Heart right ventricle (tissue), 16 donors: ENCODE results near the gene CREB3L1. TPM values are rescaled to one million over a fixed set of nuclear protein-coding genes. Genes with fewer than 3 reads are reported as not detected.

Source experiments
- ATAC-seq, 8 donors: fragments of 200-7000 bp; cut with Tn5 transposase; one replicate each; pipeline ENCODE4 v1.9.1; 2020; ENCODE audit warnings: mild to moderate bottlenecking in 8 of 8, moderate library complexity in 8 of 8, moderate number of reproducible peaks in 1 of 8
- DNase-seq, 2 donors: peaks; one replicate each; pipeline ENCODE4 v3.0.0-alpha.2; 2020
- H3K27ac ChIP-seq, 10 donors: fragments of 200-600 bp; sonication (generic) in 2 of 10; one replicate each; pipeline versions ENCODE4 v1.5.0 to v1.8.0; 2020 to 2022; ENCODE audit warnings: mild to moderate bottlenecking in 3 of 10
- H3K27me3 ChIP-seq, 7 donors: fragments of 200-600 bp; one replicate each; pipeline ENCODE4 v1.8.0; 2021 to 2022; ENCODE audit warnings: mild to moderate bottlenecking in 2 of 7
- H3K36me3 ChIP-seq, 9 donors: fragments of 200-600 bp; sonication (generic) in 1 of 9; one replicate each; pipeline versions ENCODE4 v1.5.0 to v1.8.0; 2020 to 2022; ENCODE audit warnings: mild to moderate bottlenecking in 2 of 9
- H3K4me1 ChIP-seq, 9 donors: fragments of 200-600 bp; sonication (generic) in 1 of 9; one replicate each; pipeline versions ENCODE4 v1.5.0 to v1.8.0; 2020 to 2022; ENCODE audit warnings: mild to moderate bottlenecking in 4 of 9
- H3K4me3 ChIP-seq, 10 donors: fragments of 200-600 bp; sonication (generic) in 2 of 10; one replicate each; pipeline versions ENCODE4 v1.5.0 to v1.8.0; 2020 to 2022; ENCODE audit warnings: mild to moderate bottlenecking in 7 of 10, moderate library complexity in 2 of 10
- H3K9me3 ChIP-seq, 11 donors: fragments of 200-600 bp in 10 of 11; sonication (generic) in 2 of 11; one replicate each; pipeline versions ENCODE4 v1.5.0 to v1.8.0; 2013 to 2022; ENCODE audit warnings: mild to moderate bottlenecking in 2 of 11, control low read depth in 1 of 11, moderate library complexity in 1 of 11
- WGBS, 2 donors: extraction: QIAGEN DNeasy Blood & Tissue Kit; methylation state at CpG; one replicate each; pipeline ENCODE4 v1.1.7; 2013; ENCODE audit warnings: inconsistent platforms in 1 of 2; 5-methylcytosine and 5-hydroxymethylcytosine counted together
- intact Hi-C, 10 donors: fragments of 100-400 bp; cut with DNase I; formaldehyde crosslinking; loops; one replicate each; pipeline versions ENCODE4 v1.11.1 to v1.14.2; 2022
- polyA plus RNA-seq, 2 donors: library from polyadenylated mRNA; stranded (reverse); fragments of 200-250 nt; gene quantifications; one replicate each; pipeline ENCODE4 v1.2.3, GENCODE V29; 2013
- total RNA-seq, 10 donors: library from RNA; stranded (reverse); fragmentation: NEBNext Ultra II Directional in 3 of 10; extraction: Animal tissue kit (Norgen Biotek cat#: 25700) in 3 of 10; gene quantifications; one replicate each; pipeline versions ENCODE4 v1.2.1 to v1.2.4, GENCODE V29; 2021 to 2023
- TF ChIP-seq, protein P1 (sequence below), 9 donors: fragments of 200-600 bp; sonication (generic) in 2 of 9; IDR thresholded peaks; one replicate each; pipeline versions ENCODE4 v1.5.0 to v1.8.0; 2021 to 2022; ENCODE audit warnings: antibody characterized with exemption in 9 of 9, mild to moderate bottlenecking in 5 of 9, moderate library complexity in 1 of 9
- donor health status: Arrhythmogenic right ventricular cardiomyopathy.
- donor health status: ischemic (EF 13 %, LVEDD 7.1; RV severe dilation, severe dysfunction).
- donor health status: healthy with polysubstance abuse.
- donor health status: DM: no; HTN: yes; CAD: no.
- donor health status: DM: no; HTN: no; CAD: no.
- donor health status: ischemic (EF 25% LVEDD 6.9; RV normal size, moderate dysfunction).
- donor health status: ischemic (EF 25% LVEDD 5.7; RV mildly dilated, moderate dysfunction).
- donor health status: healthy.
- donor health status: DM: yes; HTN: yes; CAD: no.
- donor health status: Ischemic cardiomyopathy.
- donor health status: ischemic (EF 35%, LVEDD 5.7; RV mildly dilated, moderate dysfunction).
- donor health status: nonischemic (EF 11% LVEDD 7.7; RV severe dilation, severe dysfunction).
- donor health status: DM: yes; HTN: yes; CAD: no.
- donor health status: PGD.
- donor health status: ischemic (EF 29% LVEDD 5.4; RV normal size, mild dysfunction).
- donor health status: nonischemic (EF 23%, LVEDD 6.1; RV moderate dilation, normal function).

Gene CREB3L1
- total and polyA plus RNA-seq, 12 donors = 9.7 to 127 (median 36.1) TPM

DNA sequence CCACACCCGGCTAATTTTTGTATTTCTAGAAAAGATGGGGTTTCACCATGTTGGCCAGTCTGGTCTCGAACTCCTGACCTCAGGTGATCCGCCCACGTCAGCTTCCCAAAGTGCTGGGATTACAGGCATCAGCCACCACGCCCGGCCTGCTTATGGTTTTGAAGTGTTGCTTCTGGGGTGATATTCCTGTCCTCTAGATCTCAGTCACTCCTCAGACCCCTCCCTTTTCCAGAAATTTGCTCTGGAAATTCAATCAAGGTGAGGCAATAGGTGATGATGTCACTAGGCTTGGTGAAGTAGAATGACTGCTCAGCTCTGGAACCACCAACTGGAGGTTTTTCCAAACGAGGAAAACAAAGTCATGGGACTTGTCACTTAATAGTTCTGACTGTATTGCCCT lies 36.6 kb upstream of the CREB3L1 start:
- ATAC-seq (no peak), DNase-seq (no peak)
- H3K4me1 ChIP-seq = peaks cover 10 to 53% (median 32%) of the 10 kb centered on the region in 9 donors
- H3K4me3 ChIP-seq = no peak overlapping the region
- H3K36me3 ChIP-seq = no peaks in the 10 kb centered on the region
- TF ChIP-seq, protein P1, sequence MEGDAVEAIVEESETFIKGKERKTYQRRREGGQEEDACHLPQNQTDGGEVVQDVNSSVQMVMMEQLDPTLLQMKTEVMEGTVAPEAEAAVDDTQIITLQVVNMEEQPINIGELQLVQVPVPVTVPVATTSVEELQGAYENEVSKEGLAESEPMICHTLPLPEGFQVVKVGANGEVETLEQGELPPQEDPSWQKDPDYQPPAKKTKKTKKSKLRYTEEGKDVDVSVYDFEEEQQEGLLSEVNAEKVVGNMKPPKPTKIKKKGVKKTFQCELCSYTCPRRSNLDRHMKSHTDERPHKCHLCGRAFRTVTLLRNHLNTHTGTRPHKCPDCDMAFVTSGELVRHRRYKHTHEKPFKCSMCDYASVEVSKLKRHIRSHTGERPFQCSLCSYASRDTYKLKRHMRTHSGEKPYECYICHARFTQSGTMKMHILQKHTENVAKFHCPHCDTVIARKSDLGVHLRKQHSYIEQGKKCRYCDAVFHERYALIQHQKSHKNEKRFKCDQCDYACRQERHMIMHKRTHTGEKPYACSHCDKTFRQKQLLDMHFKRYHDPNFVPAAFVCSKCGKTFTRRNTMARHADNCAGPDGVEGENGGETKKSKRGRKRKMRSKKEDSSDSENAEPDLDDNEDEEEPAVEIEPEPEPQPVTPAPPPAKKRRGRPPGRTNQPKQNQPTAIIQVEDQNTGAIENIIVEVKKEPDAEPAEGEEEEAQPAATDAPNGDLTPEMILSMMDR (IDR thresholded peaks at IDR 0.05) = no peak
- WGBS, 2 donors = 90 to 92% methylated on average over 7 of the region's 7 CpGs
- H3K27ac ChIP-seq = no peak overlapping the region
- intact Hi-C loops = loop anchor here in 4 of 10 donors (5.0 kb wide), 3 partner anchors 36 to 66 kb away; partner anchors contain the start of gene CREB3L1 (in 3 of the 4)
- H3K27me3 ChIP-seq = peaks cover 0 to 8% (median 0%) of the 10 kb centered on the region in 7 donors
- H3K9me3 ChIP-seq = peaks cover 0 to 7% (median 3%) of the 10 kb centered on the region in 11 donors

DNA sequence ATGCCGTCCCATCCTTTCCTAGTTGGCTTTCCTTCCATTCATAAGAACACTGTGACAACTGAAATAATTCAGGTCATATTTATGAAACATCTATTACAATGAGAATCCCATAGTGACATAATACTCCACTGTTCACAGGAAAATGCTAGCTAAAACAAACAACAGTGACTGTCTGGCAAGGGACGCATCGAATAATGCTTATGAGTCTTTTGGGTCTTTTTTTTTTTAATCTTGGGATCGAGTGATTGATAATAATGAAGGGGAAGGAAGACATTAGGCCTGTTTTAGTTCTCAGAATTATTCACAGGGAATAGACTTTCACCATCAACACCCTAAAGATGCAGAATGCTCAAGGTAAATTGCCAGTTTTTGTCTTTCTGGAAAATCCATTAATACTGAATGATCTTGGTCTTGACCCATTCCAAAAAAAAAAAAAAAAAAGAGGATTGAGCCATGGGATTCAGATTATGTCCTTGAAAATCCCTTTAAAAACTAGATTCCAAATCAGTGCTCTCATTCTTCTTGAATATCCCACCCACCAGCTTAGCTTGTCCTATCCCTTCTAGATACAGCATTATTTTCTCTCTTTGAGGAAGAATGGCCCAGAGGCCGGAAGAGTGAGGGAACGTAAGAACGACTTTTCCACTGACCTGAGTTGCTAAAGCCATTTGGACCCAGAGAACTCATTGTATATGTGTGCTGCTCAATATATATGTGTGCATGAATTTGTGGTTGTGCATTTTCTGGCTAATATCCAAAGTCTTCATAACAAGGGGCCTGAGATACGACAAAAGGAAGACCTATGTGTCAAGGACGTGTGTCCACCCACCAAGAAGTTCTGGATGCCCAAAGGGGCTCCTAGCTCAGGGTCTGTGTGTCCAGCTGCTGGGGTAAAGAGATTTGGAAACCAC lies 35.2 kb upstream of the CREB3L1 start:
- Histone ChIP-seq H3K27ac (peak overlapping the region in 9 of 10 donors; percentile 40 to 92 (median 82)), H3K36me3 (no peaks in the 10 kb centered on the region), H3K4me3 (peak overlapping the region in 7 of 10 donors; percentile 38 to 64 (median 58)), H3K9me3 (no peaks in the 10 kb centered on the region), H3K27me3 (peaks cover 0 to 8% (median 0%) of the 10 kb centered on the region in 7 donors), H3K4me1 (peaks cover 10 to 40% (median 32%) of the 10 kb centered on the region in 9 donors)
- intact Hi-C loops = loop anchor here in 5 of 10 donors (2.0 to 5.0 kb wide), 4 partner anchors 31 to 65 kb away; partner anchors contain the start of gene CREB3L1 (in 3 of the 5)
- 66 to 69% methylated on average over 9 of the region's 9 CpGs for WGBS, 2 donors
- TF ChIP-seq, protein P1 (IDR thresholded peaks at IDR 0.05) = no peak
- DNase-seq (no peak), ATAC-seq (no peak)

DNA sequence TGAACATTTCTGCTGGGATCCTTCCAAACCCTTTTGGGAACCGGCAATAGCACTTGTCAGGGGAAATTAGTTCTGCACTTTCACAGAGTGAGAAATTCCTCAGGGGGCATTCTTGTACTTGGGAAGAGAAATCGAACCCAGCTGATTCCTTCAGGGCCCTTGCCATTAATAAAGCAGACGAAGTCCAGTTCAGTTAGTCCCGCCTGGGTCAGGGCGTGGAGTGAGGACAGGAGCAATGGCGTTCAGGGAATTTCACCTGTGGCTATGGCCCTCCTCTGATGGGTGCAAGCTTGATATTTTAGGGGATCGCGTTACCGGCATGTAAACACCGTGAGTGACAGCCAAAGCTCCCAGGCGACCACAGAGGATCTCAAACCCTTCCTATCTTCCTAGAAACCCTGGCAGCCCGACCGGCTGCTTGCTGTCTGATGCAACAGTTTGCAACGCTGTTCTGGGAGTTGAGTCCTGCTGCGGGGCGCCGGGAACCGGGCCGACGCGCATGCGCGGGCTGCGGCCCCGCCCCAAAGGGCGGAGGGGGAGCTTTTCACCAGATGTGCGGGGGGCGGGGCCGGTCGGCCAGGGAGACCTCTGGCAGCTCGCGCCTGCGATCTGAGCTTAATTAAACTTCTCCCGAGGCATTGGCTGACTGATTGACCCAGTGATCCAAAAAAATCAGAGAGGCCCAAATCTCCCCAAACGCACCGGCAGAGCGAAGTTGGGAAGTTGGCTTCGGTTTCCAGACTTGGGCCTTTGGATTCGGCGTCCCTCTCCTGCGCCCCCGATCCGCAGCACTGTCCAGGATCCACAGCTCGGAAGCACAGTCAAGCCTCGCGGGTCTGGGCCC lies 34.3 kb upstream of the CREB3L1 start:
- peak; percentile 94 to 96 for DNase-seq
- peak; percentile 88 to 93 (median 90) for ATAC-seq
- 1% methylated on average over 46 of the region's 46 CpGs for WGBS, 2 donors
- Histone ChIP-seq H3K36me3 (no peaks in the 10 kb centered on the region), H3K4me3 (peak overlapping the region in 9 of 10 donors; percentile 27 to 64 (median 58)), H3K27ac (peak overlapping the region; percentile 40 to 92 (median 82)), H3K4me1 (peaks cover 10 to 34% (median 30%) of the 10 kb centered on the region in 9 donors), H3K27me3 (peaks cover 0 to 7% (median 0%) of the 10 kb centered on the region in 7 donors), H3K9me3 (no peaks in the 10 kb centered on the region)
- TF ChIP-seq, protein P1 (IDR thresholded peaks at IDR 0.05) = peak in 1 of 9 donors; percentile 7
- intact Hi-C loops = loop anchor here in 5 of 10 donors (2.0 to 5.0 kb wide), 4 partner anchors 30 to 64 kb away; partner anchors contain the start of gene CREB3L1 (in 3 of the 5)

DNA sequence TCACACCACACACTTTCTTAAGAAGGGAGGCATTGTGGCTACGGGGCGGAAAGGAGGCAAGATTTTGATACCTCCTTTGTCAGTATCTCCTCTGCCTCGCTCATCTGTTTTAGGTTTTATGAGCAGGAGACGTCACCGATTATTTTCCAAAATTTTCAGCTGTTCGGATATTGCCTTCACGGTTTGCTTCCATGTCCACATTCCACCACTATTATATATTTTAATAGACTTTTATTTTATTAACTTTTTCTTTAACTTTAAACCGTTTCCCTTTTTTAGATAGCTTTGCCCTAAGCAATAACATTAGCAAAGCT lies 33.7 kb upstream of the CREB3L1 start:
- TF ChIP-seq, protein P1 (IDR thresholded peaks at IDR 0.05) = no peak
- peaks cover 0 to 1% (median 0%) of the 10 kb centered on the region in 7 donors for H3K27me3 ChIP-seq
- H3K27ac ChIP-seq = peak overlapping the region in 9 of 10 donors; percentile 40 to 92 (median 82)
- peak overlapping the region in 9 of 10 donors; percentile 27 to 64 (median 58) for H3K4me3 ChIP-seq
- 46 to 48% methylated on average over 8 of the region's 8 CpGs for WGBS, 2 donors
- DNase-seq (no peak), ATAC-seq (no peak)
- no peaks in the 10 kb centered on the region for H3K36me3 ChIP-seq
- no peaks in the 10 kb centered on the region for H3K9me3 ChIP-seq
- H3K4me1 ChIP-seq = peaks cover 8 to 32% (median 26%) of the 10 kb centered on the region in 9 donors
- intact Hi-C loops = loop anchor here in 5 of 10 donors (2.0 to 5.0 kb wide), 4 partner anchors 29 to 64 kb away; partner anchors contain the start of gene CREB3L1 (in 3 of the 5)
